HEK293 (cell line): ENCODE results near the gene KIF23.
"Not testable (repeated sequence)": the region's sequence is repeated elsewhere in the genome, so short reads cannot be mapped to it uniquely, and the experiment has no call there.

Experiments
- CTCF ChIA-PET: fragments of 350-600 bp; formaldehyde crosslinking; extraction: SDS; loops from one replicate; lab custom pipeline; 2021; ENCODE audit warnings: antibody characterized with exemption; lab: Yijun Ruan, JAX
- POLR2A ChIA-PET: fragments of 300-600 bp; formaldehyde crosslinking; extraction: SDS; loops from one replicate; lab custom pipeline; 2020; ENCODE audit warnings: antibody characterized with exemption, inconsistent platforms; lab: Yijun Ruan, JAX
- H3K27ac ChIP-seq: fragments of 200-500 bp; sonication (Bioruptor generic); 2 replicates; pipeline ENCODE4 v1.5.1; 2014; ENCODE audit warnings: low read depth, low read length, control low read depth, inconsistent platforms; ENCODE audit errors: extremely low read depth
- H3K36me3 ChIP-seq, 2 experiments: fragments of 200-500 bp in 1 of 2; sonication (Bioruptor generic) in 1 of 2; 1 replicate in 1 of 2; 2 replicates in 1 of 2; pipeline ENCODE4 v1.5.1; 2014 to 2017; ENCODE audit warnings: inconsistent platforms in 2 of 2, low read length in 2 of 2; ENCODE audit not compliant: control insufficient read depth in 2 of 2, insufficient read depth in 1 of 2
- H3K4me1 ChIP-seq: fragments of 200-500 bp; sonication (Bioruptor generic); 2 replicates; pipeline ENCODE4 v1.5.1; 2014; ENCODE audit warnings: mild to moderate bottlenecking, low read length, inconsistent platforms; ENCODE audit not compliant: control insufficient read depth, insufficient read depth
- H3K4me3 ChIP-seq: 2 replicates; pipeline ENCODE4 v1.5.1; 2011; ENCODE audit warnings: low read depth, mild to moderate bottlenecking, control low read depth, low read length, moderate library complexity
- H3K9me3 ChIP-seq: fragments of 200-500 bp; sonication (Bioruptor generic); 2 replicates; pipeline ENCODE4 v1.5.1; 2014; ENCODE audit warnings: low read depth, low read length, inconsistent platforms; ENCODE audit not compliant: control insufficient read depth, insufficient read depth
- CTCF ChIP-seq: fragments of 450-650 bp; formaldehyde crosslinking; IDR thresholded peaks from 2 replicates; pipeline ENCODE4 v1.5.1; 2016; ENCODE audit warnings: missing biosample characterization, missing genetic modification characterization
- FEZF1 ChIP-seq: fragments of 450-650 bp; formaldehyde crosslinking; IDR thresholded peaks from 2 replicates; pipeline ENCODE4 v1.5.1; 2016; ENCODE audit warnings: missing biosample characterization, missing genetic modification characterization
- HOXC10 ChIP-seq: sonication (generic); formaldehyde crosslinking; IDR thresholded peaks from 2 replicates; pipeline ENCODE4 v1.8.1; 2023; ENCODE audit warnings: mild to moderate bottlenecking, missing genetic modification reagents
- KLF1 ChIP-seq: fragments of 450-650 bp; formaldehyde crosslinking; IDR thresholded peaks from 2 replicates; pipeline ENCODE4 v1.5.1; 2016; ENCODE audit warnings: missing biosample characterization, missing genetic modification characterization
- KLF16 ChIP-seq: fragments of 450-650 bp; formaldehyde crosslinking; IDR thresholded peaks from 2 replicates; pipeline ENCODE4 v1.5.1; 2017; ENCODE audit warnings: missing biosample characterization, missing genetic modification characterization
- PRDM4 ChIP-seq: fragments of 450-650 bp; formaldehyde crosslinking; IDR thresholded peaks from 2 replicates; pipeline ENCODE4 v1.5.1; 2017; ENCODE audit warnings: missing biosample characterization, missing genetic modification characterization
- ZBTB17 ChIP-seq: fragments of 450-650 bp; formaldehyde crosslinking; IDR thresholded peaks from 2 replicates; pipeline ENCODE4 v1.5.1; 2016; ENCODE audit warnings: missing biosample characterization, missing genetic modification characterization
- ZIC2 ChIP-seq: fragments of 450-650 bp; formaldehyde crosslinking; IDR thresholded peaks from 2 replicates; pipeline ENCODE4 v1.5.1; 2016; ENCODE audit warnings: missing biosample characterization, missing genetic modification characterization
- ZNF121 ChIP-seq: fragments of 450-650 bp; formaldehyde crosslinking; IDR thresholded peaks from 2 replicates; pipeline ENCODE4 v1.5.1; 2016; ENCODE audit warnings: missing biosample characterization, missing genetic modification characterization
- ZNF2 ChIP-seq: fragments of 450-650 bp; formaldehyde crosslinking; IDR thresholded peaks from 2 replicates; pipeline ENCODE4 v1.5.1; 2016; ENCODE audit warnings: missing biosample characterization, missing genetic modification characterization
- ZNF354C ChIP-seq: fragments of 450-650 bp; formaldehyde crosslinking; IDR thresholded peaks from 2 replicates; pipeline ENCODE4 v1.5.1; 2016; ENCODE audit warnings: missing biosample characterization, missing genetic modification characterization, low read depth, borderline replicate concordance
- ZNF521 ChIP-seq: fragments of 450-650 bp; formaldehyde crosslinking; IDR thresholded peaks from 2 replicates; pipeline ENCODE4 v1.5.1; 2017; ENCODE audit warnings: missing biosample characterization, mild to moderate bottlenecking, missing genetic modification characterization
- ZNF600 ChIP-seq: fragments of 450-650 bp; formaldehyde crosslinking; IDR thresholded peaks from 2 replicates; pipeline ENCODE4 v1.5.1; 2016; ENCODE audit warnings: missing biosample characterization, missing genetic modification characterization
- ZNF623 ChIP-seq: fragments of 450-650 bp; formaldehyde crosslinking; IDR thresholded peaks from 2 replicates; pipeline ENCODE4 v1.5.1; 2016; ENCODE audit warnings: missing biosample characterization, missing genetic modification characterization
- ZNF629 ChIP-seq: fragments of 450-650 bp; formaldehyde crosslinking; IDR thresholded peaks from 2 replicates; pipeline ENCODE4 v1.5.1; 2017; ENCODE audit warnings: missing biosample characterization, missing genetic modification characterization
- ZNF701 ChIP-seq: fragments of 450-650 bp; formaldehyde crosslinking; IDR thresholded peaks from 2 replicates; pipeline ENCODE4 v1.5.1; 2016; ENCODE audit warnings: missing biosample characterization, missing genetic modification characterization
- TF ChIP-seq, protein P1 (sequence below): fragments of 450-650 bp; formaldehyde crosslinking; IDR thresholded peaks from 2 replicates; pipeline ENCODE4 v1.5.1; 2016; ENCODE audit warnings: missing biosample characterization, missing genetic modification characterization

Gene KIF23

DNA sequence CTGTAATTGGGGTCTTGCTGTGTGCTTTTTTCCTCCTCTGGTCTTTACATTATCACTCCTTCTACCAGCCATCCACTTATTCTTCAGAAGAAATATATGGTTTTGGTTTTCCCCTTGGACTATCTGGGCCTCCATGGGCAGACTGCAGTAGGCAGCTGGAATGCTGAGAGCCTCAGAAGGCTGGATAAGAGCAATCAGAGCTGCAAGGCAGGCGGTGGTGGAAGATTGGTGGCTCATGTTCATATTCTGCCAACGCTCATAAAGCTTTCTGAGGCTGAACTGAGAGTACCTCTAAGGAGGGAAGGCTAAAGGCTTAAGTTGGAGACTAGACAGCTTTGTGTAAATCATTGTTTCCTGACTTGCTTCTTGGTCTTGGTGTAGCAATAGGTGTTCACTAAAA is 32.8 kb downstream of the KIF23 start:
- Histone ChIP-seq H3K27ac (no peak overlapping the region), H3K36me3 (peaks cover 65 to 80% of the 10 kb centered on the region in 2 experiments), H3K4me1 (peaks cover under 1% of the 10 kb centered on the region; the same call in 1 of the 2 replicates), H3K9me3 (no peaks in the 10 kb centered on the region), H3K4me3 (no peak overlapping the region)
- POLR2A ChIA-PET: no interaction called here
- TF ChIP-seq ZIC2 (tag by site-specific recombination) (no peak), ZBTB17 (peak; percentile 19; the same call in 1 of the 2 replicates), FEZF1 (tag by site-specific recombination) (peak; percentile 97)
- CTCF ChIA-PET: interaction anchor here (1.2 kb wide), 1 partner anchor 784 kb away, joined by 3 read pairs; no protein-coding TSS in a partner anchor

GRCh38 chr15:69450221-69450620 is 36.1 kb downstream of the KIF23 start:
- peaks cover 10% of the 10 kb centered on the region for H3K4me1 ChIP-seq
- POLR2A ChIA-PET, H3K9me3 ChIP-seq: not testable (repeated sequence)
- TF ChIP-seq ZNF121 (tag by site-specific recombination): peak; percentile 94
- TF ChIP-seq, all 188 proteins: peak for 1; not testable (repeated sequence) for 187
- CTCF ChIA-PET: interaction anchor here (0.8 kb wide), 1 partner anchor 28 kb away, joined by 7 read pairs; no protein-coding TSS in a partner anchor
- H3K4me3 ChIP-seq, H3K27ac ChIP-seq: not testable (repeated sequence)
- peaks cover 58 to 62% of the 10 kb centered on the region in 2 experiments for H3K36me3 ChIP-seq

DNA sequence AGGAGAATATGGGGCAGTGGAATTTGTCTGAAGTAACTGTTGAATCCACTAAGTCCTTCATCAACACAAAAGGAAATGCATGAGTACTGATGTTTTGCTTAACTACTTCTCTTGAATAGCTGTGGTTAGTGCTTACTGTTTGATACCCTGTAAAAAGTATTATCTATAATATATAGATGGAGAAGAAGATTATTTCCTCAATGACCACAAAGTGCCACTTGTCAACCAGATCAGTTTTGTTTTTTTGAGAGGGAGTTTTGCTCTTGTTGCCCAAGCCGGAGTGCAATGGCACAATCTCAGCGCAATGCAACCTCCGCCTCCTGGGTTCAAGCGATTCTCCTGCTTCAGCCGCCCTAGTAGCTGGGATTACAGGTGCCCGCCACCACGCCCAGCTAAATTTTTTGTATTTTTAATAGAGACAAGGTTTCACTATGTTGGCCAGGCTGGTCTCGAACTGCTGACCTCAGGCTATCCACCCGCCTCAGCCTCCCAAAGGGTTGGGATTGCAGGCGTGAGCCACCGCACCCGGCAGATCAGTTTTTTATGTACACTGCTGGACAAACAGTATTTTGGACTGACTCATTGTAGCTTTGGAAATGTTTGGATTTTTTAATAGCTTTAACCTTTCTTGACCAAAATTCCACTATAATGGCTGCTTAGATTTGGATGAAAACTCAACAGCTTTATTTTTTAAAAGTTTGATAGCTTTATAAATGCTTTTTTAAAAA is 37.0 kb downstream of the KIF23 start:
- H3K4me1 ChIP-seq: peaks cover 10% of the 10 kb centered on the region
- CTCF ChIA-PET: interaction anchor here (0.8 to 3.2 kb wide), 6 partner anchors 11 to 392 kb away, joined by 4 to 15 read pairs (median 7); no protein-coding TSS in a partner anchor
- 0 out of 2 replicates have a peak, but pooled peaks have one; percentile 8 for TF ChIP-seq KLF1 (tag by site-specific recombination)
- TF ChIP-seq HOXC10: no peak
- POLR2A ChIA-PET: interaction anchor here (0.5 to 4.4 kb wide), 7 partner anchors 10 to 291 kb away, joined by 3 to 107 read pairs (median 8); partner anchors contain the start of gene GLCE
- no peak overlapping the region for H3K4me3 ChIP-seq
- H3K27ac ChIP-seq: no peak overlapping the region
- H3K36me3 ChIP-seq: peaks cover 56 to 58% of the 10 kb centered on the region in 2 experiments
- H3K9me3 ChIP-seq: no peaks in the 10 kb centered on the region

DNA sequence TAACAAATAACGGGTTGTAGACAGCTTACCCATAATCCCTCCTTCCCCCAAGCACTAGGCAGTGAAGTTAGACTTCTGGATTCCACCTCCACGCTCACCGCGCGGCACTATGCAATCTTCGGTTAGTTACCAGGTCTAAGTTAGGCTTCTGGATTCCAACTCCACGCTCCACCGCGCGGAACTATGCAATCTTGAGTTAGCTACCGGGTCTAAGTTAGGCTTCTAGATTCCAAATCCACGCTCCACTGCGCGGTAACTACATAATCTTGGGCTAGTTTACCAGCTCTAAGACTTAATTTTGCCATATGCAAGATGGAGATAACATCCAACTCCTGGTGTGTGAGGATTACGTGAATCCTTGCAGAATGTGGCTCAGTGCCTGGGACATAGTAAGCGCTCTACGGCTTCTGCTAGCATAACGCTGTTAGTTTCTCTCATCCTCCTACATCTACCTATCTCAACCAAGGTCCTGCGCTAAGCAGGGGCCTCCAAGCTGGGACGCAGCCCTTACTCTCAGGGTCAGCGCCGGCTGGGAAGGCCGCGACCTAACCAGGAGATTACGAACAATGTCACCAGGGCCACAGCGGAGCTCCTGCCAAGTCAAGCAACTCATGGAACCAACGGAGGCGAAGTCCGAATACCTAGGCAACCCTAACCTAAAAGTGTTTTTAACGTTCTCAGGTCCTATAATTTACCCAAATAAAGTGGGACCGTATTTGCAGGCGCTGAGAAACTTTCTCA is 38.0 kb downstream of the KIF23 start:
- Histone ChIP-seq H3K9me3 (no peaks in the 10 kb centered on the region), H3K36me3 (peaks cover 55 to 57% of the 10 kb centered on the region in 2 experiments), H3K4me3 (peak overlapping the region; percentile 89), H3K4me1 (peaks cover 10% of the 10 kb centered on the region), H3K27ac (peak overlapping the region; percentile 70)
- CTCF ChIA-PET: interaction anchor here (0.6 to 3.2 kb wide), 6 partner anchors 11 to 393 kb away, joined by 4 to 15 read pairs (median 6); no protein-coding TSS in a partner anchor
- POLR2A ChIA-PET: interaction anchor here (0.5 to 4.4 kb wide), 22 partner anchors 9 to 646 kb away, joined by 3 to 107 read pairs (median 4); partner anchors contain the start of genes ANP32A, GLCE and KIF23
- TF ChIP-seq ZNF629 (no peak; the same call in 1 of the 2 replicates), ZNF701 (no peak), ZNF2 (tag by site-specific recombination) (0 out of 2 replicates have a peak, but pooled peaks have one; percentile 15), ZNF623 (tag by site-specific recombination) (no peak), PRDM4 (tag by site-specific recombination) (no peak), ZNF521 (tag by site-specific recombination) (no peak), KLF16 (tag by site-specific recombination) (no peak), ZNF600 (peak; percentile 38; the same call in 1 of the 2 replicates), ZNF354C (tag by site-specific recombination) (no peak), CTCF (tag by site-specific recombination) (no peak)
- TF ChIP-seq, protein P1, sequence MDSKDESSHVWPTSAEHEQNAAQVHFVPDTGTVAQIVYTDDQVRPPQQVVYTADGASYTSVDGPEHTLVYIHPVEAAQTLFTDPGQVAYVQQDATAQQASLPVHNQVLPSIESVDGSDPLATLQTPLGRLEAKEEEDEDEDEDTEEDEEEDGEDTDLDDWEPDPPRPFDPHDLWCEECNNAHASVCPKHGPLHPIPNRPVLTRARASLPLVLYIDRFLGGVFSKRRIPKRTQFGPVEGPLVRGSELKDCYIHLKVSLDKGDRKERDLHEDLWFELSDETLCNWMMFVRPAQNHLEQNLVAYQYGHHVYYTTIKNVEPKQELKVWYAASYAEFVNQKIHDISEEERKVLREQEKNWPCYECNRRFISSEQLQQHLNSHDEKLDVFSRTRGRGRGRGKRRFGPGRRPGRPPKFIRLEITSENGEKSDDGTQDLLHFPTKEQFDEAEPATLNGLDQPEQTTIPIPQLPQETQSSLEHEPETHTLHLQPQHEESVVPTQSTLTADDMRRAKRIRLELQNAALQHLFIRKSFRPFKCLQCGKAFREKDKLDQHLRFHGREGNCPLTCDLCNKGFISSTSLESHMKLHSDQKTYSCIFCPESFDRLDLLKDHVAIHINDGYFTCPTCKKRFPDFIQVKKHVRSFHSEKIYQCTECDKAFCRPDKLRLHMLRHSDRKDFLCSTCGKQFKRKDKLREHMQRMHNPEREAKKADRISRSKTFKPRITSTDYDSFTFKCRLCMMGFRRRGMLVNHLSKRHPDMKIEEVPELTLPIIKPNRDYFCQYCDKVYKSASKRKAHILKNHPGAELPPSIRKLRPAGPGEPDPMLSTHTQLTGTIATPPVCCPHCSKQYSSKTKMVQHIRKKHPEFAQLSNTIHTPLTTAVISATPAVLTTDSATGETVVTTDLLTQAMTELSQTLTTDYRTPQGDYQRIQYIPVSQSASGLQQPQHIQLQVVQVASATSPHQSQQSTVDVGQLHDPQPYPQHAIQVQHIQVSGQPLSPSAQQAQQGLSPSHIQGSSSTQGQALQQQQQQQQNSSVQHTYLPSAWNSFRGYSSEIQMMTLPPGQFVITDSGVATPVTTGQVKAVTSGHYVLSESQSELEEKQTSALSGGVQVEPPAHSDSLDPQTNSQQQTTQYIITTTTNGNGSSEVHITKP (tag by site-specific recombination): peak; percentile 93
